BLaER1 treated with 17β-estradiol and CSF1 and Interleukin-3, amounts not matched to agents 10 nM and 100 nM (cell line): ENCODE data around the gene ZFPM1.

Experiments used
- H3K27ac ChIP-seq, 11 experiments: shearing (Covaris generic); formaldehyde crosslinking; 2 replicates each; pipeline ENCODE4 v1.8.1; 2022
- H3K27me3 ChIP-seq, 11 experiments: shearing (Covaris generic); formaldehyde crosslinking; 2 replicates each; pipeline ENCODE4 v1.8.1; 2022
- H3K36me3 ChIP-seq, 11 experiments: shearing (Covaris generic); formaldehyde crosslinking; 2 replicates each; pipeline ENCODE4 v1.8.1; 2022
- H3K4me1 ChIP-seq, 10 experiments: shearing (Covaris generic); formaldehyde crosslinking; 2 replicates each; pipeline ENCODE4 v1.8.1; 2022
- H3K4me2 ChIP-seq, 11 experiments: shearing (Covaris generic); formaldehyde crosslinking; 2 replicates each; pipeline ENCODE4 v1.8.1; 2022
- H3K4me3 ChIP-seq, 10 experiments: shearing (Covaris generic); formaldehyde crosslinking; 2 replicates each; pipeline ENCODE4 v1.8.1; 2022
- H3K9ac ChIP-seq, 11 experiments: shearing (Covaris generic); formaldehyde crosslinking; 2 replicates each; pipeline ENCODE4 v1.8.1; 2022
- H3K9me3 ChIP-seq, 11 experiments: shearing (Covaris generic); formaldehyde crosslinking; replicated peaks in 1 of 11; 2 replicates each; pipeline ENCODE4 v1.8.1; 2022
- H4K20me1 ChIP-seq, 11 experiments: shearing (Covaris generic); formaldehyde crosslinking; 2 replicates each; pipeline ENCODE4 v1.8.1; 2022
- Cebpa-rat ChIP-seq, 11 experiments: shearing (Covaris generic); IDR thresholded peaks; 2 replicates each; pipeline ENCODE4 v1.8.1; 2022

ZFPM1 gene

DNA sequence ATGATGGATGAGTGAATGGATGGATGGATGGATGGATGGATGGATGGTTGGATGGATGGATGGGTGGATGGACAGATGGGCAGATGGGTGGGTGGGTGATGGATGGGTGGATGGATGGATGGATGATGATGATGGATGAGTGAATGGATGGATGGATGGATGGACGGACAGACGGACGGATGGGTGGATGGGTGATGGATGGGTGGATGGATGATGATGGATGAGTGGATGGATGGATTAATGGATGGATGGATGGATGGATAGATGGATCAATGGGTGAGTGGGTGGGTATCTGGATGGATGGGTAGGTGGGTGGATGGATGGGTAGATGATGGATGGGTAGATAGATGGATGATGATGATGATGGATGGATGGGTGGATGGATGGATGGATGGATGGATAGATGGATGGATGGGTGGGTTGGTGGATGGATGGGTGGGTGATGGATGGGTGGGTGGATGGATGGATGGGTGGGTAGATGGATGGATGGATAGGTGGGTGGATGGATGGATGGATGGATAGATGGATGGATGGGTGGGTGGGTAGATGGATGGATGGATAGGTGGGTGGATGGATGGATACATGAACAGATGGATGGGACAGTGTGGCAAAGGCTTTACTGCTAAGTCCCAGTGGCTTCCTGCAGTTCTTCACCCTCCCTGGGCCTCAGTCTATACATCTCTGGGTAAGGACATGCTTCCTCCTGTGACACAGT lies 30.2 kb upstream of the ZFPM1 start:
- no peak for TF ChIP-seq Cebpa-rat (IDR thresholded peaks at IDR 0.05)
- H3K4me1 ChIP-seq, result peaks cover 6 to 41% (median 16%) of the 10 kb centered on the region in 10 experiments; a peak in 15 of 20 replicates
- no peak overlapping the region for H3K9ac ChIP-seq
- H3K27ac ChIP-seq, result no peak overlapping the region
- peaks cover 0 to 16% (median 0%) of the 10 kb centered on the region in 11 experiments; a peak in 3 of 22 replicates for H3K36me3 ChIP-seq
- H4K20me1 ChIP-seq, result peaks cover 23 to 52% (median 40%) of the 10 kb centered on the region in 11 experiments; a peak in 20 of 22 replicates
- no peak overlapping the region for H3K4me3 ChIP-seq
- H3K27me3 ChIP-seq, result peaks cover 5 to 45% (median 31%) of the 10 kb centered on the region in 11 experiments; a peak in 19 of 22 replicates
- H3K9me3 ChIP-seq, result no peaks in the 10 kb centered on the region
- H3K4me2 ChIP-seq, result peak overlapping the region in 1 of 11 experiments; percentile 87; a peak in 3 of 22 replicates

DNA sequence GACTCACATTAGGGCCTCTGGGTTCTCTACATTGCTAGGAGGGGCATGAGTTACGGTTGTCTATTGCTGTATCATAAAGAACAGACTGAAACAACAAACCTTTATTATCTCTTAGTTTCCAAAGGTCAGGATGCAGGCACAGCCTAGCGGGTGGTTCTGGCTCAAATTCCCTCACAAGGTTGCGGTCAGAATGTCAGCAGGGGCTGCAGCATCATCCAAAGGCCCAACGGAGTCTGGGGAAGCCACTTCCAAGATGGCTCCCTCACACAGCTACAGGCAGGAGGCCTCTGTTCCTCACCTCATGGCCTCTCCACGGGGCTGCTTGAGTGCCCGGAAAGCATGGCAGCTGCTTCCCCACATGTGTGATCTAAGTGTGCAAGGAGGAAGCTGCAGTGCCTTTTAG lies 29.6 kb upstream of the ZFPM1 start:
- Histone ChIP-seq H3K27me3 (peaks cover 5 to 49% (median 33%) of the 10 kb centered on the region in 11 experiments; a peak in 19 of 22 replicates), H4K20me1 (peaks cover 24 to 58% (median 45%) of the 10 kb centered on the region in 11 experiments; a peak in 20 of 22 replicates), H3K9me3 (no peaks in the 10 kb centered on the region), H3K36me3 (peaks cover 0 to 16% (median 0%) of the 10 kb centered on the region in 11 experiments; a peak in 3 of 22 replicates), H3K9ac (no peak overlapping the region), H3K4me1 (peaks cover 12 to 46% (median 21%) of the 10 kb centered on the region in 10 experiments), H3K4me3 (no peak overlapping the region), H3K4me2 (peak overlapping the region in 3 of 11 experiments; percentile 20 to 87 (median 56); a peak in 4 of 22 replicates), H3K27ac (no peak overlapping the region)
- no peak for TF ChIP-seq Cebpa-rat (IDR thresholded peaks at IDR 0.05)

DNA sequence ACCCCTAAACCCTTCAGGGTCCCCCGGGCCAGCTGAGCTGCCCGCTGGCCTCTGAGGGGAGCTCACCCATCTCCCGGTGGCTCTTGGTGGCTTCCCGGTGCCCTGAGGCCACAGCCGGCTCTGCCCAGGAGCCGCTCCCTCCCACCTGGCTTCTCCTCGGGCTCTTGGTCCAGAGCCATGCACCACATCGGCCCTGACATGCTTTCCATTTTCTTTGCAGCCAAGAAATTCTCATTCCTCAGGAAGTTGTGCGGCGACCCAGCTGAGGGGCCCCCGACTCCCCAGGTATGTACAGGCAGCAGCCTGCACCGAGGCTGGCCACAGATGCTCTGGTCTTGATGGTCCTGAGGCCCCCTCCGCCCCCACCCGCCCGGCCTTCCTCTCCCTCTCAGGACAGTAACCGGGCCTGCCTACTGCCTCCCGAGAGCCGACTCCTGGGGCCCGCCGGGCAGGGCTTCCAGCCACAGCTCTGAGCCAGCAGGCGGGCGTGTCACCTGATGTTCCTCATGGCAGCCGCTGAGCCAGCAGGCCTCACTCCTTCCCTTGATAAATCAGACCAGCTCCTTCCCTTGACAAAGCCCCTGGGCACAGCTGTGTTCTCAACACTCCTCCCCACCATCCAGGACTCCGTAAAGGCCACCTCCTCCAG lies 28.4 kb upstream of the ZFPM1 start:
- Histone ChIP-seq H3K9ac (peak overlapping the region in 4 of 11 experiments; percentile 7 to 29 (median 24); a peak in 3 of 22 replicates), H4K20me1 (peaks cover 29 to 70% (median 51%) of the 10 kb centered on the region in 11 experiments; a peak in 20 of 22 replicates), H3K4me3 (no peak overlapping the region), H3K27me3 (peaks cover 5 to 57% (median 34%) of the 10 kb centered on the region in 11 experiments; a peak in 19 of 22 replicates), H3K27ac (no peak overlapping the region), H3K36me3 (peaks cover 0 to 16% (median 0%) of the 10 kb centered on the region in 11 experiments; a peak in 3 of 22 replicates), H3K4me2 (peak overlapping the region in 9 of 11 experiments; percentile 10 to 87 (median 32); a peak in 12 of 22 replicates), H3K4me1 (peaks cover 24 to 57% (median 34%) of the 10 kb centered on the region in 10 experiments), H3K9me3 (no peaks in the 10 kb centered on the region)
- no peak for TF ChIP-seq Cebpa-rat (IDR thresholded peaks at IDR 0.05)

DNA sequence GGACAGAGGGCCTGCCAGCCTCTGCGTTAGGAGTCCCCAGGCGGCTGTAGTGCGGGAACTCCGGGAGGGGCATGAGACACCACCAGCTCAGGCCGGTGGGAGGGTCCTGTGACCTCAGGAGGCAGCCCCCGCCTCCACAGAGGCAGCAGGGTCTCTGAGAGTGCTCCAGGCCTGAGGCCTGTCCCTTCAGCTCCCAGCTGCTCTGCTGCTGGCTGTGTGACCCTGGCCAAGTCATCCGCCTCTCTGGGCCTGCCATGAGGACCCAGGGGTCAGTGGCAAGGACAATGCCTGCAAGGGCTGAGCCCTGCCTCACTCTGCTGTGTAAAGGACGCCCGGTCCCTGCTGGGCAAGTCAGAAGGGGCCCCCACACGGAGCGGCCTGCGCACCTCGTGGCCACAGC lies 27.1 kb upstream of the ZFPM1 start:
- TF ChIP-seq Cebpa-rat (IDR thresholded peaks at IDR 0.05), result no peak
- H3K9ac ChIP-seq, result 0 out of 22 replicates have a peak overlapping the region, but pooled peaks of 2 of the 11 experiments have one; percentile 3 to 31
- H3K4me3 ChIP-seq, result no peak overlapping the region
- peaks cover 0 to 16% (median 0%) of the 10 kb centered on the region in 11 experiments; a peak in 3 of 22 replicates for H3K36me3 ChIP-seq
- peaks cover 5 to 57% (median 36%) of the 10 kb centered on the region in 11 experiments; a peak in 19 of 22 replicates for H3K27me3 ChIP-seq
- H3K27ac ChIP-seq, result no peak overlapping the region
- H4K20me1 ChIP-seq, result peaks cover 29 to 70% (median 51%) of the 10 kb centered on the region in 11 experiments; a peak in 20 of 22 replicates
- peak overlapping the region in 4 of 11 experiments; percentile 9 to 87 (median 44); a peak in 5 of 22 replicates for H3K4me2 ChIP-seq
- H3K9me3 ChIP-seq, result no peaks in the 10 kb centered on the region
- H3K4me1 ChIP-seq, result peaks cover 36 to 59% (median 47%) of the 10 kb centered on the region in 10 experiments

DNA sequence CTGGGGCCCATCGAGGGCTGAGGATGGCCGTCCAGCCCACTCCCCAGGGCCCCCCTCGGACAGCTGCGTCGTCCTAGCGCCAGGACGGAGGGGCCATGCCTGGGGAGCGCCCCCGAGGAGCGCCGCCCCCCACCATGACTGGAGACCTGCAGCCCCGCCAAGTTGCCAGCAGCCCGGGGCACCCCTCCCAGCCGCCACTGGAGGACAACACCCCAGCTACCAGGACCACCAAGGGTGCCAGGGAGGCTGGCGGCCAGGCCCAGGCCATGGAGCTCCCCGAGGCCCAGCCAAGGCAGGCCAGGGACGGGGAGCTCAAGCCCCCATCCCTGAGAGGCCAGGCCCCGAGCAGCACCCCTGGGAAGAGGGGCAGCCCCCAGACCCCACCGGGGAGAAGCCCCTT lies 25.7 kb upstream of the ZFPM1 start:
- no peak overlapping the region for H3K27ac ChIP-seq
- H3K9me3 ChIP-seq, result no peaks in the 10 kb centered on the region
- peaks cover 5 to 70% (median 50%) of the 10 kb centered on the region in 11 experiments; a peak in 19 of 22 replicates for H3K27me3 ChIP-seq
- H3K4me3 ChIP-seq, result peak overlapping the region in 2 of 10 experiments; percentile 78 to 86; a peak in 1 of 20 replicates
- TF ChIP-seq Cebpa-rat (IDR thresholded peaks at IDR 0.05), result no peak
- peaks cover 50 to 73% (median 60%) of the 10 kb centered on the region in 10 experiments for H3K4me1 ChIP-seq
- H3K36me3 ChIP-seq, result peaks cover 0 to 16% (median 0%) of the 10 kb centered on the region in 11 experiments; a peak in 3 of 22 replicates
- peaks cover 29 to 75% (median 61%) of the 10 kb centered on the region in 11 experiments; a peak in 20 of 22 replicates for H4K20me1 ChIP-seq
- H3K4me2 ChIP-seq, result peak overlapping the region in 9 of 11 experiments; percentile 80 to 100 (median 98); a peak in 15 of 22 replicates
- H3K9ac ChIP-seq, result peak overlapping the region in 5 of 11 experiments; percentile 23 to 98 (median 43); a peak in 6 of 22 replicates

DNA sequence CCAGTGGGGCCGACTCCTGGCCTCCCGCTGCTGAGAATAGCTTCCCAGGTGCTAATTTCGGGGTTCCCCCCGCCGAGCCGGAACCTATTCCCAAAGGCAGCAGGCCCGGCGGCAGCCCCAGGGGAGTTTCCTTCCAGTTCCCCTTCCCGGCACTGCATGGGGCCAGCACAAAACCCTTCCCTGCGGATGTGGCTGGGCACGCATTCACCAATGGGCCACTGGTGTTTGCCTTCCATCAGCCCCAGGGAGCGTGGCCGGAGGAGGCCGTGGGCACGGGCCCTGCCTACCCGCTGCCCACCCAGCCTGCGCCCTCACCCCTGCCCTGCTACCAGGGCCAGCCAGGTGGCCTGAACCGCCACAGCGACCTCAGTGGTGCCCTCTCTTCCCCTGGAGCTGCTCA lies 24.9 kb upstream of the ZFPM1 start:
- peak overlapping the region in 10 of 11 experiments; percentile 84 to 98 (median 91); a peak in 15 of 22 replicates for H3K9ac ChIP-seq
- H4K20me1 ChIP-seq, result peaks cover 29 to 82% (median 69%) of the 10 kb centered on the region in 11 experiments; a peak in 20 of 22 replicates
- H3K27ac ChIP-seq, result peak overlapping the region in 2 of 11 experiments; percentile 25 to 95; a peak in 4 of 22 replicates
- H3K9me3 ChIP-seq, result no peaks in the 10 kb centered on the region
- peak overlapping the region; percentile 80 to 100 (median 98) for H3K4me2 ChIP-seq
- H3K4me1 ChIP-seq, result peaks cover 58 to 80% (median 68%) of the 10 kb centered on the region in 10 experiments
- H3K36me3 ChIP-seq, result peaks cover 0 to 16% (median 0%) of the 10 kb centered on the region in 11 experiments; a peak in 3 of 22 replicates
- H3K27me3 ChIP-seq, result peaks cover 5 to 69% (median 51%) of the 10 kb centered on the region in 11 experiments; a peak in 19 of 22 replicates
- no peak for TF ChIP-seq Cebpa-rat (IDR thresholded peaks at IDR 0.05)
- H3K4me3 ChIP-seq, result peak overlapping the region in 8 of 10 experiments; percentile 72 to 88 (median 81); a peak in 15 of 20 replicates

DNA sequence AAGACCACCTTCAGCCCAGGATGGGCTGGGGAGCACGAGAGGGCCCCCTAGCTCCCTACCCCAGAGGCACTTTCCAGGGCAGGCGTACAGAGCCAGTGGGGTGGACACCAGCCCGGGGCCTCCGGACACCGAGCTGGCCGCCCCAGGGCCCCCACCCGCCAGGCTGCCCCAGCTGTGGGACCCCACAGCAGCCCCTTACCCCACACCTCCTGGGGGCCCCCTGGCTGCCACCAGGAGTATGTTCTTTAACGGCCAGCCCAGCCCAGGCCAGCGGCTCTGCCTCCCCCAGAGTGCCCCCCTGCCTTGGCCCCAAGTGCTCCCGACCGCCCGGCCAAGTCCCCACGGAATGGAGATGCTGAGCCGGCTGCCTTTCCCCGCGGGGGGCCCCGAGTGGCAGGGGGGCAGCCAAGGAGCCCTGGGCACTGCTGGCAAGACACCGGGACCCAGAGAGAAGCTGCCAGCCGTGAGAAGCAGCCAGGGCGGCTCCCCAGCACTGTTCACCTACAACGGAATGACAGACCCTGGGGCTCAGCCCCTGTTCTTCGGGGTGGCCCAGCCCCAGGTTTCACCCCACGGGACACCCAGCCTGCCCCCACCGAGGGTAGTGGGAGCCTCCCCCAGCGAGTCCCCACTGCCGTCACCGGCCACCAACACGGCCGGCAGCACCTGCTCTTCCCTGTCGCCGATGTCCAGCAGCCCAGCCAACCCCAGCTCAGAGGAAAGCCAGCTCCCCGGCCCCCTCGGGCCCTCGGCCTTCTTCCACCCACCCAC lies 24.3 kb upstream of the ZFPM1 start:
- Histone ChIP-seq H3K4me1 (peaks cover 61 to 80% (median 71%) of the 10 kb centered on the region in 10 experiments), H3K27me3 (peaks cover 5 to 63% (median 45%) of the 10 kb centered on the region in 11 experiments; a peak in 19 of 22 replicates), H3K9me3 (no peaks in the 10 kb centered on the region), H4K20me1 (peaks cover 29 to 82% (median 75%) of the 10 kb centered on the region in 11 experiments; a peak in 20 of 22 replicates), H3K9ac (peak overlapping the region; percentile 78 to 98 (median 90); a peak in 19 of 22 replicates), H3K4me3 (peak overlapping the region; percentile 67 to 88 (median 79); a peak in 18 of 20 replicates), H3K27ac (peak overlapping the region in 3 of 11 experiments; percentile 14 to 95 (median 25); a peak in 5 of 22 replicates), H3K4me2 (peak overlapping the region; percentile 80 to 100 (median 98)), H3K36me3 (peaks cover 0 to 16% (median 0%) of the 10 kb centered on the region in 11 experiments; a peak in 3 of 22 replicates)
- TF ChIP-seq Cebpa-rat (IDR thresholded peaks at IDR 0.05), result no peak
